ENCODE results near the gene GPATCH3. TPM values are rescaled to one million over a fixed set of nuclear protein-coding genes. Genes with fewer than 3 reads are reported as not detected.

The GPATCH3 gene
- total RNA-seq, 1 donor from 2014 or later: 7.9 TPM

DNA sequence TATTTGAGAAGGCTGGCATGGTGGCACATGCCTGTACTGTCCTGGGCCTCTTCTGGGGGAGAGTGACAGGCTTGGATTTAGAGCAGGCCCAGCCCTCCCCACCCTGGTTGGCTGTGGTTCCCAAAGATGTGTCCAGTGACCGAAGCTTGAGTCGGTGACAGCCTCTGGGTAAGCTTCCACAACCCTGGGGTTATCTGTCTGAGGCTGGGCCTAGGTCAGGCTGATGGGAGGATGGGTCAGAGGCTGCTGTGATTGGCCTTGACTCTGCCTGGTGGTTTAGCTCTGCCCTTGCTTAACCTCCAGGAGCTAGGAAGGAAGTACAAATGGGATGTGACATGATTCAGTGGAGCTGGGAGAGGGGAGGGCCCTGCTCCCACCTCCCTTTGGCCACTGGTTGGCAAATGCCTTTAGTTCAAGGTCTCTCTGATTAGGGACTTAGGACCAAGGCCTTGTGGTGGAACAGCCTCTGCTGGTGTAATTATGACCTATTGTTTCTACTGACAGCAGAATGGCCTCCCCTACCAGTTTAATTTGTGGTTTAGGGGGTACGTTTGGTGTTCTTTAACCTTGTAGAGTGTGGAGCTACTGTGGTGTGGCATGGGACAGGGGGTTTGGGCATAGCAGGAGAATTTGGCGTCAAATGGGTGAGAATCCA is 37.9 kb upstream of the GPATCH3 start:
- TF ChIP-seq, protein P1, sequence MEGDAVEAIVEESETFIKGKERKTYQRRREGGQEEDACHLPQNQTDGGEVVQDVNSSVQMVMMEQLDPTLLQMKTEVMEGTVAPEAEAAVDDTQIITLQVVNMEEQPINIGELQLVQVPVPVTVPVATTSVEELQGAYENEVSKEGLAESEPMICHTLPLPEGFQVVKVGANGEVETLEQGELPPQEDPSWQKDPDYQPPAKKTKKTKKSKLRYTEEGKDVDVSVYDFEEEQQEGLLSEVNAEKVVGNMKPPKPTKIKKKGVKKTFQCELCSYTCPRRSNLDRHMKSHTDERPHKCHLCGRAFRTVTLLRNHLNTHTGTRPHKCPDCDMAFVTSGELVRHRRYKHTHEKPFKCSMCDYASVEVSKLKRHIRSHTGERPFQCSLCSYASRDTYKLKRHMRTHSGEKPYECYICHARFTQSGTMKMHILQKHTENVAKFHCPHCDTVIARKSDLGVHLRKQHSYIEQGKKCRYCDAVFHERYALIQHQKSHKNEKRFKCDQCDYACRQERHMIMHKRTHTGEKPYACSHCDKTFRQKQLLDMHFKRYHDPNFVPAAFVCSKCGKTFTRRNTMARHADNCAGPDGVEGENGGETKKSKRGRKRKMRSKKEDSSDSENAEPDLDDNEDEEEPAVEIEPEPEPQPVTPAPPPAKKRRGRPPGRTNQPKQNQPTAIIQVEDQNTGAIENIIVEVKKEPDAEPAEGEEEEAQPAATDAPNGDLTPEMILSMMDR (IDR thresholded peaks at IDR 0.05; ENCODE audit: borderline replicate concordance): no peak
- intact Hi-C loops (cut with micrococcal nuclease): no loop called here
- Histone ChIP-seq H3K36me3 (peaks cover 59% of the 10 kb centered on the region), H3K27ac (replicated peaks) (peak overlapping the region; percentile 72), H3K4me1 (peaks cover 60% of the 10 kb centered on the region), H3K4me3 (no peak overlapping the region), H3K9me3 (replicated peaks) (no peaks in the 10 kb centered on the region), H3K27me3 (ENCODE audit: low read depth) (no peaks in the 10 kb centered on the region)
- peak; percentile 33 for DNase-seq

DNA sequence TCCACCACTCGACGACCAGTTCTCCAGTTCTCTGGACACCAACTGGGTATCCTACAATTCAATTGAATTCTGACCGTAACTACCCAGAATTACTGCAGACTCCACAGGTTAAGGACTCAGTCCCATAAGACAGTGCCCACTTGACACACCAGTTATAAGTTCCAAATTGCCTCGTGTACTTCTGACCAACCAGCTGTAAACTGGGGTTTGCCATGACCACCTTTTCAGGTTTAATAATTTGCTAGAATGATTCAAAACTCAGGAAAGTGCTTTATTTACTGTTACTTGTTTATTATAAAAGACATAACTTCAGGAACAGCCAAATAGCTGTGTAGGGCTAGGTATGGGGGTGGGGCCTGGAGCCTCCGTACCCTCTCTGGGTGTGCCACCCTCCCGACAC is 36.6 kb upstream of the GPATCH3 start:
- Histone ChIP-seq H3K27ac (replicated peaks) (no peak overlapping the region), H3K36me3 (peaks cover 53% of the 10 kb centered on the region)
- intact Hi-C loops (cut with micrococcal nuclease): no loop called here

DNA sequence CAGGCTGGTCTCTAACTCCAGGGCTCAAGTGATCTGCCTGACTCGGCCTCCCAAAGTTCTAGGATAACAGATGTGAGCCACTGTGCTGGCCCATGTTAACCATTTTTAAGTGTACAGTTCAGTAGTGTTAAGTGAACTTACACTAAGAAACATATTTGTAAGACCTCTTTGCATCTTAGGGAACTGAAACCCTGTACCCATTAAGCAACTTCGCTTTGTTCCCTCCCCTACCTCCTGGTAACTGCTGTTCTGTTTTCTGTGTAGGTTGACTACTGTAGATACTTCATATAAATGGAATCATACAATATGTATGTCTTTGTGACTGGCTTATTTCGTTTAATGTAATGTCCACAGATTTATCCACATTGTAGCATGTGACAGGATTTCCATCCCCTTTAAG is 32.3 kb upstream of the GPATCH3 start:
- intact Hi-C loops (cut with micrococcal nuclease): no loop called here
- Histone ChIP-seq H3K4me3 (no peak overlapping the region), H3K9me3 (replicated peaks) (no peaks in the 10 kb centered on the region), H3K27me3 (ENCODE audit: low read depth) (no peaks in the 10 kb centered on the region), H3K36me3 (peaks cover 82% of the 10 kb centered on the region), H3K27ac (replicated peaks) (no peak overlapping the region), H3K4me1 (peaks cover 10% of the 10 kb centered on the region)
- TF ChIP-seq, protein P1 (IDR thresholded peaks at IDR 0.05; ENCODE audit: borderline replicate concordance): no peak
- no peak for DNase-seq

More for the DNA sequence above, 36.6 kb upstream of the GPATCH3 start:
- TF ChIP-seq, protein P1 (IDR thresholded peaks at IDR 0.05; ENCODE audit: borderline replicate concordance): no peak
- H3K4me3 ChIP-seq: no peak overlapping the region
- H3K9me3 ChIP-seq (replicated peaks): no peaks in the 10 kb centered on the region
- H3K4me1 ChIP-seq: peaks cover 51% of the 10 kb centered on the region
- no peak for DNase-seq
- no peaks in the 10 kb centered on the region for H3K27me3 ChIP-seq (ENCODE audit: low read depth)

DNA sequence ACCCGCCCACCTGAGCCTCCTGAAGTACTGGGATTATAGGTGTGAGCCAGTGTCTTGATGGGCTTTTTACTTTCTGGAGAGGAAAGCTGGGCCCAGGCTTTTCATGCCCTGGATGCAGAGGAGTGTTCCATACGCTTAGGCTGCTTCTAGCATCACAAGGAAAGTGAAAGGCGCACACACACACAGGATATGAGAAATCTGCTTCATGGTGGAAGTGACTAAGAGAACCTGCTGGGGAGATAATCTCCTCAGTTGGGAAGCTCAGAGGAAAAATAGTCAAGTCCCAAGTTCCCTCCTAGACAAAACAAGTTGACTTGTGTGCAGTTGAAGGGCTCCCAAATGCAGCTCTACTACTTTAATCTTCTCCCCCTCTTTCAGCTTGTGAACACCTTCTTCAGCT is 23.4 kb upstream of the GPATCH3 start:
- intact Hi-C loops (cut with micrococcal nuclease): no loop called here
- Histone ChIP-seq H3K4me1 (peaks cover 36% of the 10 kb centered on the region), H3K36me3 (peaks cover 48% of the 10 kb centered on the region), H3K4me3 (no peak overlapping the region), H3K27me3 (ENCODE audit: low read depth) (no peaks in the 10 kb centered on the region), H3K27ac (replicated peaks) (no peak overlapping the region), H3K9me3 (replicated peaks) (no peaks in the 10 kb centered on the region)
- DNase-seq: no peak
- TF ChIP-seq, protein P1 (IDR thresholded peaks at IDR 0.05; ENCODE audit: borderline replicate concordance): no peak

DNA sequence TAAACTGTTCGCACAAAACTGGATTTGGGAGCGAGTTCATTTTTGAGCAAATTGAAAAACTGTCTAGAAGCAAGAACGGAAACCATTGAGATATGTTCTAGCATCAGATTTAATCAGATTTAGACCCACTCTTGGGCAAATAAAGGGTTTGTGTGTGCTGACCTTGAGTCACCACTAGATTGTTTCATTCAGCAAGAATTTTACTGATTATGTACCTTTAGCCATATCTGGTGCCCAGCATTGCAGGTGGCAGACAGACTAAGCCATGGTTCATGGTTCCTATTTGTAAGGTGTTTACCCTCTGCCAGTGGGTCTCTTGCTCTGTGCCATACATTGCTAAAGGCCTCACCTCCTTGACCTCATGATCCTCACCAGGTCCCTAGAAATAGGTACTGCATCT is 22.6 kb upstream of the GPATCH3 start:
- no peak overlapping the region for H3K27ac ChIP-seq (replicated peaks)
- intact Hi-C loops (cut with micrococcal nuclease): no loop called here

More for the DNA sequence above, 22.6 kb upstream of the GPATCH3 start:
- H3K4me3 ChIP-seq: peak overlapping the region; percentile 92
- H3K4me1 ChIP-seq: peaks cover 36% of the 10 kb centered on the region
- DNase-seq: no peak
- TF ChIP-seq, protein P1 (IDR thresholded peaks at IDR 0.05; ENCODE audit: borderline replicate concordance): no peak
- H3K27me3 ChIP-seq (ENCODE audit: low read depth): no peaks in the 10 kb centered on the region
- peaks cover 40% of the 10 kb centered on the region for H3K36me3 ChIP-seq
- no peaks in the 10 kb centered on the region for H3K9me3 ChIP-seq (replicated peaks)

Data from left ventricle myocardium inferior (tissue), 1 donor.